A549 (cell line): Measurements from ENCODE around the gene RNF39. TPM values are rescaled to one million over a fixed set of nuclear protein-coding genes. Genes with fewer than 3 reads are reported as not detected.

ENCODE experiments used
- ATAC-seq, 2 experiments: fragments of 200-7000 bp in 1 of 2; fragments of >200 bp in 1 of 2; cut with Nextera tagmentation in 1 of 2; cut with Tn5 transposase in 1 of 2; 3 replicates each; pipeline versions ENCODE4 v1.8.0 to v1.9.1; 2018 to 2020; ENCODE audit warnings: mild to moderate bottlenecking in 1 of 2, moderate library complexity in 1 of 2
- CTCF ChIA-PET: fragments of 300-600 bp; sonication (Branson Sonifier 250); formaldehyde crosslinking; extraction: SDS; loops from one replicate; lab custom pipeline; 2021; ENCODE audit warnings: antibody characterized with exemption, inconsistent platforms; lab: Yijun Ruan, JAX
- POLR2A ChIA-PET: fragments of 350-600 bp; formaldehyde crosslinking; extraction: SDS; loops from one replicate; lab custom pipeline; 2021; ENCODE audit warnings: antibody characterized with exemption, inconsistent platforms; lab: Yijun Ruan, JAX
- DNase-seq, 2 experiments: peaks; one replicate each; pipeline versions ENCODE4 v3.0.0 to v3.0.0-alpha.2; 2011 to 2016; ENCODE audit warnings: low read depth in 1 of 2, low spot score in 1 of 2
- FAIRE-seq: peaks from 2 replicates; lab custom pipeline; 2011; peaks lifted over from hg19 to GRCh38; lab: Jason Lieb, UNC
- H3K27ac ChIP-seq, 2 experiments: fragments of >200 bp; sonication (Bioruptor Twin); formaldehyde crosslinking; 3 replicates each; pipeline ENCODE4 v1.5.1; 2016 to 2017
- H3K4me1 ChIP-seq: fragments of >200 bp; sonication (Bioruptor Twin); formaldehyde crosslinking; 3 replicates; pipeline ENCODE4 v1.6.1; 2016
- H3K4me2 ChIP-seq: fragments of >200 bp; sonication (Bioruptor Twin); formaldehyde crosslinking; 3 replicates; pipeline ENCODE4 v1.6.1; 2016
- H3K4me3 ChIP-seq: fragments of >200 bp; sonication (Bioruptor Twin); formaldehyde crosslinking; 3 replicates; pipeline ENCODE4 v1.5.1; 2016
- H3K9me3 ChIP-seq: fragments of >200 bp; sonication (Bioruptor Twin); formaldehyde crosslinking; 3 replicates; pipeline ENCODE4 v1.6.1; 2016
- CBX8 ChIP-seq: fragments of 200-600 bp; sonication (generic); IDR thresholded peaks from 2 replicates; pipeline ENCODE4 v1.6.1; 2016
- CEBPB ChIP-seq, 2 experiments: fragments of >200 bp in 1 of 2; sonication (Bioruptor Twin) in 1 of 2; formaldehyde crosslinking in 1 of 2; IDR thresholded peaks; 2 replicates each; pipeline ENCODE4 v1.6.1; 2012 to 2016
- CHD4 ChIP-seq: fragments of 200-600 bp; sonication (generic); IDR thresholded peaks from 2 replicates; pipeline ENCODE4 v1.6.1; 2016; ENCODE audit warnings: antibody characterized with exemption, mild to moderate bottlenecking, borderline replicate concordance
- FOSB ChIP-seq: fragments of 250-450 bp; sonication (Bioruptor Pico); IDR thresholded peaks from 2 replicates; pipeline ENCODE4 v1.5.0; 2020; ENCODE audit warnings: mild to moderate bottlenecking, moderate library complexity
- GATA3 ChIP-seq: IDR thresholded peaks from 2 replicates; pipeline ENCODE4 v1.6.1; 2012; ENCODE audit warnings: borderline replicate concordance
- HEYL ChIP-seq: fragments of 250-450 bp; sonication (Bioruptor Pico); IDR thresholded peaks from 2 replicates; pipeline ENCODE4 v1.8.0; 2021; ENCODE audit warnings: mild to moderate bottlenecking, moderate library complexity
- JUN ChIP-seq, 2 experiments: fragments of >200 bp; sonication (Bioruptor Twin); formaldehyde crosslinking; IDR thresholded peaks; 2 replicates in 1 of 2; 3 replicates in 1 of 2; pipeline ENCODE4 v1.6.1; 2016 to 2017
- KDM5A ChIP-seq: fragments of 200-600 bp; sonication (generic); IDR thresholded peaks from 2 replicates; pipeline ENCODE4 v1.6.1; 2016; ENCODE audit warnings: antibody characterized with exemption, mild to moderate bottlenecking
- MYC ChIP-seq: IDR thresholded peaks from 2 replicates; pipeline ENCODE4 v1.6.1; 2012; ENCODE audit warnings: mild to moderate bottlenecking, inconsistent platforms, low read length, improper control_type of control experiment, borderline replicate concordance
- POLR2A ChIP-seq: IDR thresholded peaks from 2 replicates; pipeline ENCODE4 v1.6.1; 2012; ENCODE audit warnings: mild to moderate bottlenecking, low read length
- SMC3 ChIP-seq: fragments of >200 bp; sonication (Bioruptor Twin); formaldehyde crosslinking; IDR thresholded peaks from 3 replicates; pipeline ENCODE4 v1.6.1; 2018; ENCODE audit warnings: inconsistent platforms
- ZNF302 ChIP-seq: fragments of 250-450 bp; sonication (Bioruptor Pico); IDR thresholded peaks from 2 replicates; pipeline ENCODE4 v1.9.0; 2021; ENCODE audit warnings: inconsistent platforms, mild to moderate bottlenecking, moderate library complexity
- WGBS: methylation state at CpG from one replicate; pipeline ENCODE4 v1.1.6; 2017; ENCODE audit errors: missing lambda C conversion rate; 5-methylcytosine and 5-hydroxymethylcytosine counted together
- polyA plus RNA-seq, 4 experiments: library from polyadenylated mRNA; depleted of rRNA in 3 of 4; stranded (reverse); fragments of >200 nt; fragmentation: RNase III in 1 of 4; extraction: RNeasy Plus Mini Kit Qiagen cat#74134 plus additional on column Dnase treatment in 1 of 4; gene quantifications; 2 replicates in 3 of 4; 3 replicates in 1 of 4; pipeline ENCODE4 v1.2.3, GENCODE V29; 2011 to 2017
- small RNA-seq, 6 experiments: library from RNA; depleted of rRNA; stranded (forward); fragments of <200 nt; gene quantifications; one replicate each; pipeline ENCODE3, GENCODE V24; 2012
- TF ChIP-seq, protein P1 (sequence below): fragments of 200-600 bp; sonication (generic); IDR thresholded peaks from 2 replicates; pipeline ENCODE4 v1.6.1; 2016; ENCODE audit warnings: antibody characterized with exemption, mild to moderate bottlenecking, moderate library complexity
- TF ChIP-seq, protein P2 (sequence below): fragments of 250-450 bp; sonication (Bioruptor Pico); IDR thresholded peaks from 2 replicates; pipeline ENCODE4 v1.5.0; 2021; ENCODE audit warnings: mild to moderate bottlenecking, moderate library complexity, borderline replicate concordance
- TF ChIP-seq, protein P3 (sequence below): fragments of >200 bp; sonication (Bioruptor Twin); formaldehyde crosslinking; IDR thresholded peaks from 3 replicates; pipeline ENCODE4 v1.6.1; 2016
- TF ChIP-seq, protein P4 (sequence below): fragments of >200 bp; sonication (Bioruptor Twin); formaldehyde crosslinking; IDR thresholded peaks from 2 replicates; pipeline ENCODE4 v1.6.1; 2016

The RNF39 gene
- polyA plus RNA-seq, 2 of the 4 experiments (the other 2 are of a cell fraction), result not detected

DNA sequence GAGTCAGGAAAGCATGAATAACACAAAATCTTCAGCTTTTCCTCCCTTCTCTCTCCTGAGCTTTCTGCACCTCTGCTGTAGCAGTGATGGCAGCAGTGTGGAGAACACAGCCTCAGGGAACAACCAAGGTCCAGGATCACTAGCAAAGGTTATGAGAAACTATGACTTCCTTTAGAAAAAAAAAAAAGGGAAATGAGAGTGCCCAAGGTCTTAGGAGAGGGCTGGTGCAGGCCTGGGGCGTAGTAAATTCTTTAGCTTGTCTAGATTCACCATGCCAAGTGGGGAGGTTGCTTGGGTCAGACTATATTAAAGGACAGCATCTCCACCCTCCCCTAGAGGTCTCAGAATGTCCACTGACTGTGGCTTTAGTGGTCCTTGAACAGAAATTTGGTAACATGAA lies 54.9 kb downstream of the RNF39 start:
- Histone ChIP-seq H3K9me3 (no peaks in the 10 kb centered on the region), H3K27ac (no peak overlapping the region), H3K4me2 (no peak overlapping the region), H3K4me3 (no peak overlapping the region), H3K4me1 (no peaks in the 10 kb centered on the region)
- FAIRE-seq (no peak), DNase-seq (no peak), ATAC-seq (no peak)
- POLR2A ChIA-PET, result no interaction called here
- WGBS, result 88% methylated on average over 1 of the region's 1 CpG
- CTCF ChIA-PET, result no interaction called here
- TF ChIP-seq ZNF302, result no peak
- TF ChIP-seq, protein P1, sequence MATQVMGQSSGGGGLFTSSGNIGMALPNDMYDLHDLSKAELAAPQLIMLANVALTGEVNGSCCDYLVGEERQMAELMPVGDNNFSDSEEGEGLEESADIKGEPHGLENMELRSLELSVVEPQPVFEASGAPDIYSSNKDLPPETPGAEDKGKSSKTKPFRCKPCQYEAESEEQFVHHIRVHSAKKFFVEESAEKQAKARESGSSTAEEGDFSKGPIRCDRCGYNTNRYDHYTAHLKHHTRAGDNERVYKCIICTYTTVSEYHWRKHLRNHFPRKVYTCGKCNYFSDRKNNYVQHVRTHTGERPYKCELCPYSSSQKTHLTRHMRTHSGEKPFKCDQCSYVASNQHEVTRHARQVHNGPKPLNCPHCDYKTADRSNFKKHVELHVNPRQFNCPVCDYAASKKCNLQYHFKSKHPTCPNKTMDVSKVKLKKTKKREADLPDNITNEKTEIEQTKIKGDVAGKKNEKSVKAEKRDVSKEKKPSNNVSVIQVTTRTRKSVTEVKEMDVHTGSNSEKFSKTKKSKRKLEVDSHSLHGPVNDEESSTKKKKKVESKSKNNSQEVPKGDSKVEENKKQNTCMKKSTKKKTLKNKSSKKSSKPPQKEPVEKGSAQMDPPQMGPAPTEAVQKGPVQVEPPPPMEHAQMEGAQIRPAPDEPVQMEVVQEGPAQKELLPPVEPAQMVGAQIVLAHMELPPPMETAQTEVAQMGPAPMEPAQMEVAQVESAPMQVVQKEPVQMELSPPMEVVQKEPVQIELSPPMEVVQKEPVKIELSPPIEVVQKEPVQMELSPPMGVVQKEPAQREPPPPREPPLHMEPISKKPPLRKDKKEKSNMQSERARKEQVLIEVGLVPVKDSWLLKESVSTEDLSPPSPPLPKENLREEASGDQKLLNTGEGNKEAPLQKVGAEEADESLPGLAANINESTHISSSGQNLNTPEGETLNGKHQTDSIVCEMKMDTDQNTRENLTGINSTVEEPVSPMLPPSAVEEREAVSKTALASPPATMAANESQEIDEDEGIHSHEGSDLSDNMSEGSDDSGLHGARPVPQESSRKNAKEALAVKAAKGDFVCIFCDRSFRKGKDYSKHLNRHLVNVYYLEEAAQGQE, result no peak
- TF ChIP-seq KDM5A, result no peak
- no peak for TF ChIP-seq SMC3
- no peak for TF ChIP-seq CEBPB (IDR thresholded peaks at IDR 0.05)
- TF ChIP-seq CBX8, result no peak
- TF ChIP-seq JUN (IDR thresholded peaks at IDR 0.05), result no peak
- TF ChIP-seq, protein P2, sequence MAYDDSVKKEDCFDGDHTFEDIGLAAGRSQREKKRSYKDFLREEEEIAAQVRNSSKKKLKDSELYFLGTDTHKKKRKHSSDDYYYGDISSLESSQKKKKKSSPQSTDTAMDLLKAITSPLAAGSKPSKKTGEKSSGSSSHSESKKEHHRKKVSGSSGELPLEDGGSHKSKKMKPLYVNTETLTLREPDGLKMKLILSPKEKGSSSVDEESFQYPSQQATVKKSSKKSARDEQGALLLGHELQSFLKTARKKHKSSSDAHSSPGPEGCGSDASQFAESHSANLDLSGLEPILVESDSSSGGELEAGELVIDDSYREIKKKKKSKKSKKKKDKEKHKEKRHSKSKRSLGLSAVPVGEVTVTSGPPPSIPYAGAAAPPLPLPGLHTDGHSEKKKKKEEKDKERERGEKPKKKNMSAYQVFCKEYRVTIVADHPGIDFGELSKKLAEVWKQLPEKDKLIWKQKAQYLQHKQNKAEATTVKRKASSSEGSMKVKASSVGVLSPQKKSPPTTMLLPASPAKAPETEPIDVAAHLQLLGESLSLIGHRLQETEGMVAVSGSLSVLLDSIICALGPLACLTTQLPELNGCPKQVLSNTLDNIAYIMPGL (CRISPR knock-in tag), result no peak
- no peak for TF ChIP-seq CHD4
- TF ChIP-seq FOSB (CRISPR knock-in tag), result no peak
- TF ChIP-seq, protein P3, sequence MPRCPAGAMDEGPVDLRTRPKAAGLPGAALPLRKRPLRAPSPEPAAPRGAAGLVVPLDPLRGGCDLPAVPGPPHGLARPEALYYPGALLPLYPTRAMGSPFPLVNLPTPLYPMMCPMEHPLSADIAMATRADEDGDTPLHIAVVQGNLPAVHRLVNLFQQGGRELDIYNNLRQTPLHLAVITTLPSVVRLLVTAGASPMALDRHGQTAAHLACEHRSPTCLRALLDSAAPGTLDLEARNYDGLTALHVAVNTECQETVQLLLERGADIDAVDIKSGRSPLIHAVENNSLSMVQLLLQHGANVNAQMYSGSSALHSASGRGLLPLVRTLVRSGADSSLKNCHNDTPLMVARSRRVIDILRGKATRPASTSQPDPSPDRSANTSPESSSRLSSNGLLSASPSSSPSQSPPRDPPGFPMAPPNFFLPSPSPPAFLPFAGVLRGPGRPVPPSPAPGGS, result no peak
- TF ChIP-seq, protein P4, sequence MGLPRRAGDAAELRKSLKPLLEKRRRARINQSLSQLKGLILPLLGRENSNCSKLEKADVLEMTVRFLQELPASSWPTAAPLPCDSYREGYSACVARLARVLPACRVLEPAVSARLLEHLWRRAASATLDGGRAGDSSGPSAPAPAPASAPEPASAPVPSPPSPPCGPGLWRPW, result no peak
- no peak for TF ChIP-seq POLR2A
- TF ChIP-seq MYC, result no peak
- no peak for TF ChIP-seq HEYL (CRISPR knock-in tag)
- no peak for TF ChIP-seq GATA3

Small RNA genes lying within 50 kb of the gene (small RNA-seq; reads per million reads assigned to genes)
- gene RF02218 (0 reads per million in 6 experiments), gene RF02219 (0 reads per million in 6 experiments), gene RF02220 (0 reads per million in 6 experiments)

Other genes with a start within 250 kb of the RNF39 start
- gene HLA-G, start 247.9 kb downstream of the RNF39 start, polyA plus RNA-seq (2011; rRNA removed), result not detected in 2 replicates
- 0.06 TPM in 1 of 3 replicates, not detected in the others for gene HLA-G, start 247.9 kb downstream of the RNF39 start, polyA plus RNA-seq (2017; fragmentation: RNase III; extraction: RNeasy Plus Mini Kit Qiagen cat#74134 plus additional on column Dnase treatment)
- gene HLA-A, start 133.2 kb downstream of the RNF39 start, polyA plus RNA-seq (2011; rRNA removed), result 78.8 and 86.5 TPM in 2 replicates
- gene HLA-A, start 133.2 kb downstream of the RNF39 start, polyA plus RNA-seq (2017; fragmentation: RNase III; extraction: RNeasy Plus Mini Kit Qiagen cat#74134 plus additional on column Dnase treatment), result 81.8 to 95.0 TPM (median 90.7 TPM) in 3 replicates
- gene POLR1H, start 14.5 kb downstream of the RNF39 start, polyA plus RNA-seq (2011; rRNA removed), result 34.6 and 35.3 TPM in 2 replicates
- gene POLR1H, start 14.5 kb downstream of the RNF39 start, polyA plus RNA-seq (2017; fragmentation: RNase III; extraction: RNeasy Plus Mini Kit Qiagen cat#74134 plus additional on column Dnase treatment), result 24.8 to 26.1 TPM (median 25.5 TPM) in 3 replicates
- gene PPP1R11, start 8.6 kb downstream of the RNF39 start, polyA plus RNA-seq (2011; rRNA removed), result 61.6 and 78.6 TPM in 2 replicates
- 33.8 to 36.3 TPM (median 34.3 TPM) in 3 replicates for gene PPP1R11, start 8.6 kb downstream of the RNF39 start, polyA plus RNA-seq (2017; fragmentation: RNase III; extraction: RNeasy Plus Mini Kit Qiagen cat#74134 plus additional on column Dnase treatment)
- gene TRIM31, start 37.3 kb upstream of the RNF39 start, polyA plus RNA-seq (2011; rRNA removed), result 2.9 and 4.0 TPM in 2 replicates
- 3.1 to 3.3 TPM (median 3.2 TPM) in 3 replicates for gene TRIM31, start 37.3 kb upstream of the RNF39 start, polyA plus RNA-seq (2017; fragmentation: RNase III; extraction: RNeasy Plus Mini Kit Qiagen cat#74134 plus additional on column Dnase treatment)
- gene TRIM40, start 60.4 kb upstream of the RNF39 start, polyA plus RNA-seq (2011; rRNA removed), result 0.05 and 0.07 TPM in 2 replicates
- gene TRIM40, start 60.4 kb upstream of the RNF39 start, polyA plus RNA-seq (2017; fragmentation: RNase III; extraction: RNeasy Plus Mini Kit Qiagen cat#74134 plus additional on column Dnase treatment), result 0.05 TPM in 1 of 3 replicates, not detected in the others
- 0.09 and 0.12 TPM in 2 replicates for gene TRIM10, start 85.4 kb upstream of the RNF39 start, polyA plus RNA-seq (2011; rRNA removed)
- 0.03 TPM in 2 of 3 replicates, not detected in the other for gene TRIM10, start 85.4 kb upstream of the RNF39 start, polyA plus RNA-seq (2017; fragmentation: RNase III; extraction: RNeasy Plus Mini Kit Qiagen cat#74134 plus additional on column Dnase treatment)
- 0.08 and 0.37 TPM in 2 replicates for gene TRIM15, start 87.8 kb upstream of the RNF39 start, polyA plus RNA-seq (2011; rRNA removed)
- 0.04 to 0.09 TPM (median 0.08 TPM) in 3 replicates for gene TRIM15, start 87.8 kb upstream of the RNF39 start, polyA plus RNA-seq (2017; fragmentation: RNase III; extraction: RNeasy Plus Mini Kit Qiagen cat#74134 plus additional on column Dnase treatment)
- 23.3 and 30.4 TPM in 2 replicates for gene TRIM26, start 137.6 kb upstream of the RNF39 start, polyA plus RNA-seq (2011; rRNA removed)
- 28.2 to 31.1 TPM (median 30.4 TPM) in 3 replicates for gene TRIM26, start 137.6 kb upstream of the RNF39 start, polyA plus RNA-seq (2017; fragmentation: RNase III; extraction: RNeasy Plus Mini Kit Qiagen cat#74134 plus additional on column Dnase treatment)